ENCODE data around the gene GZF1. TPM values are rescaled to one million over a fixed set of nuclear protein-coding genes. Genes with fewer than 3 reads are reported as not detected.

GZF1 gene
- total RNA-seq, 1 experiment from 2014 or later, result 17.0 TPM

DNA sequence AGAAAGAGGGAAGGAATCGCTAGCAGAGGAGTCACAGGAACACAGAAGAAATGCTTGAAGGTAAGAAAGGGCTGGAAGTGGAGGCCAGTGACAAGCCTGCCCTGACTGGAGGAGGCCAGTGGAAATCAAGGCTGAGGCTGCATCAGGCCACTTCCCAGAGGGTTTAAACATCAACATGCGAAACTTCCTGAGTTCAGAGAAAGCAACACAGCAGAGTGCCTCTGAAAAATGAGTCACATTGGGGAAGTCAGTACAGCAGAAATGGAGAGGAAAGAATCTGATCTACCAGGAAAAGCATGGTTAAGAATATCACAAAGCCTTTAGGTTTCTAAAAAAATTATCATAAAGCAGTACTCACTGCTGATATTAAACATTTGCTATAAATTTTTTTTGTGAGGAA, 36.0 kb downstream of the GZF1 start:
- no peaks in the 10 kb centered on the region for H3K27me3 Mint-ChIP-seq (ENCODE audit: low read depth)
- WGBS (ENCODE audit: extremely low coverage, insufficient read length, low lambda C conversion rate), result no CpG with 5 or more reads among the region's 2 CpGs

More for the DNA sequence above, 36.0 kb downstream of the GZF1 start:
- peaks cover 13 to 48% (median 38%) of the 10 kb centered on the region in 3 experiments for H3K36me3 Mint-ChIP-seq (ENCODE audit: insufficient read depth in 1 of 3, low read depth in 3 of 3)
- no peak overlapping the region for H3K56ac ChIP-seq (ENCODE audit: insufficient read length, low read depth, low read length)
- H4K20me1 ChIP-seq (ENCODE audit: control insufficient read depth, insufficient read depth, insufficient read length), result no peaks in the 10 kb centered on the region
- no peak overlapping the region for H3K4me2 ChIP-seq (ENCODE audit: insufficient read depth, insufficient read length, low read length)
- H3K79me1 ChIP-seq (ENCODE audit: insufficient read depth, low read depth, low read length, poor library complexity, severe bottlenecking), result peaks cover 5% of the 10 kb centered on the region
- no peak overlapping the region for H4K8ac ChIP-seq (replicated peaks; ENCODE audit: insufficient read length, low read depth, low read length)
- no peaks in the 10 kb centered on the region for H3K27me3 ChIP-seq (ENCODE audit: insufficient read depth, low read length)
- H2AFZ ChIP-seq (ENCODE audit: low read length), result no peak overlapping the region
- H3K9me3 Mint-ChIP-seq, result no peaks in the 10 kb centered on the region
- no peak overlapping the region for H2BK20ac ChIP-seq (ENCODE audit: low read depth, low read length, poor library complexity, severe bottlenecking)
- no peak for DNase-seq
- no peak overlapping the region for H2AK5ac ChIP-seq (ENCODE audit: insufficient read length, low read length)
- H3K9ac ChIP-seq (ENCODE audit: extremely low read depth, insufficient read length, low read length), result no peak overlapping the region
- no peak overlapping the region for H4K91ac ChIP-seq (ENCODE audit: insufficient read length, low read depth, low read length)
- TF ChIP-seq, protein P1, sequence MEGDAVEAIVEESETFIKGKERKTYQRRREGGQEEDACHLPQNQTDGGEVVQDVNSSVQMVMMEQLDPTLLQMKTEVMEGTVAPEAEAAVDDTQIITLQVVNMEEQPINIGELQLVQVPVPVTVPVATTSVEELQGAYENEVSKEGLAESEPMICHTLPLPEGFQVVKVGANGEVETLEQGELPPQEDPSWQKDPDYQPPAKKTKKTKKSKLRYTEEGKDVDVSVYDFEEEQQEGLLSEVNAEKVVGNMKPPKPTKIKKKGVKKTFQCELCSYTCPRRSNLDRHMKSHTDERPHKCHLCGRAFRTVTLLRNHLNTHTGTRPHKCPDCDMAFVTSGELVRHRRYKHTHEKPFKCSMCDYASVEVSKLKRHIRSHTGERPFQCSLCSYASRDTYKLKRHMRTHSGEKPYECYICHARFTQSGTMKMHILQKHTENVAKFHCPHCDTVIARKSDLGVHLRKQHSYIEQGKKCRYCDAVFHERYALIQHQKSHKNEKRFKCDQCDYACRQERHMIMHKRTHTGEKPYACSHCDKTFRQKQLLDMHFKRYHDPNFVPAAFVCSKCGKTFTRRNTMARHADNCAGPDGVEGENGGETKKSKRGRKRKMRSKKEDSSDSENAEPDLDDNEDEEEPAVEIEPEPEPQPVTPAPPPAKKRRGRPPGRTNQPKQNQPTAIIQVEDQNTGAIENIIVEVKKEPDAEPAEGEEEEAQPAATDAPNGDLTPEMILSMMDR (conservative IDR thresholded peaks at IDR 0.05), result no peak
- H3T11ph ChIP-seq (ENCODE audit: low read length), result no peak overlapping the region
- H2BK120ac ChIP-seq (ENCODE audit: low read depth, low read length, poor library complexity, severe bottlenecking), result no peak overlapping the region
- H3K4ac ChIP-seq (ENCODE audit: low read depth, low read length), result no peak overlapping the region
- H3K9me3 ChIP-seq (ENCODE audit: control insufficient read depth, low read depth, low read length), result no peaks in the 10 kb centered on the region
- no peak overlapping the region for H3K4me3 Mint-ChIP-seq
- no peaks in the 10 kb centered on the region for H3K4me1 ChIP-seq (ENCODE audit: insufficient read depth, low read length)
- no peaks in the 10 kb centered on the region for H3K23me2 ChIP-seq (ENCODE audit: insufficient read length, low read depth, low read length, poor library complexity, severe bottlenecking)
- H2BK15ac ChIP-seq (ENCODE audit: low read depth, low read length), result no peak overlapping the region
- peaks cover 21 to 23% of the 10 kb centered on the region in 2 experiments for H3K4me1 Mint-ChIP-seq
- H3K14ac ChIP-seq (ENCODE audit: insufficient read depth, low read length), result no peak overlapping the region
- no peak overlapping the region for H3K23ac ChIP-seq (ENCODE audit: insufficient read length, low read depth, low read length)
- peak overlapping the region; percentile 3 to 55 (median 34); a peak in 4 of 7 replicates for H3K27ac Mint-ChIP-seq
- H3K79me2 ChIP-seq (ENCODE audit: insufficient read depth, low read length), result no peaks in the 10 kb centered on the region
- H4K5ac ChIP-seq (ENCODE audit: insufficient read length, low read depth, low read length), result no peak overlapping the region
- H3K27ac ChIP-seq (ENCODE audit: insufficient read length, low read depth, low read length), result no peak overlapping the region
- H3K18ac ChIP-seq (ENCODE audit: insufficient read length, low read depth, low read length), result no peak overlapping the region
- H2BK12ac ChIP-seq (ENCODE audit: insufficient read length, low read depth, low read length), result no peak overlapping the region
- no peak overlapping the region for H2BK5ac ChIP-seq (ENCODE audit: insufficient read length, low read length)
